Pancreas (tissue), 10 donors: ENCODE measurements around the gene CDK5R1. TPM values are rescaled to one million over a fixed set of nuclear protein-coding genes. Genes with fewer than 3 reads are reported as not detected.

Experiments used
- ATAC-seq, 4 donors: fragments of 200-7000 bp; cut with Tn5 transposase; one replicate each; pipeline versions ENCODE4 v1.8.0 to v1.9.1; 2020; ENCODE audit warnings: mild to moderate bottlenecking in 4 of 4, moderate library complexity in 4 of 4
- DNase-seq, 6 donors: peaks; one replicate each; pipeline ENCODE4 v3.0.0-alpha.2; 2020
- FAIRE-seq: peaks from 2 replicates; lab custom pipeline; 2012; peaks lifted over from hg19 to GRCh38; lab: Jason Lieb, UNC
- H3K27ac ChIP-seq, 4 donors: fragments of 200-600 bp; sonication (generic); 1 replicate in 3 of 4; 2 replicates in 1 of 4; pipeline versions ENCODE4 v1.5.0 to v1.8.0; 2020
- H3K27me3 ChIP-seq, 4 donors: fragments of 200-600 bp; one replicate each; pipeline ENCODE4 v1.8.0; 2021
- H3K36me3 ChIP-seq, 3 donors: fragments of 200-600 bp; sonication (generic) in 1 of 3; one replicate each; pipeline versions ENCODE4 v1.5.0 to v1.8.0; 2020 to 2021
- H3K4me1 ChIP-seq, 3 donors: fragments of 200-600 bp; one replicate each; pipeline ENCODE4 v1.8.0; 2021
- H3K4me3 ChIP-seq, 4 donors: fragments of 200-600 bp; sonication (generic) in 2 of 4; one replicate each; pipeline versions ENCODE4 v1.5.0 to v1.8.0; 2020 to 2021
- H3K9me3 ChIP-seq, 4 donors: fragments of 200-600 bp; one replicate each; pipeline ENCODE4 v1.8.0; 2021
- CTCF ChIP-seq, 4 donors: fragments of 200-600 bp; sonication (generic) in 3 of 4; IDR thresholded peaks; one replicate each; pipeline versions ENCODE4 v1.5.0 to v1.8.0; 2021; ENCODE audit warnings: antibody characterized with exemption in 4 of 4
- WGBS, 2 donors: extraction: QIAGEN DNeasy Blood & Tissue Kit; methylation state at CpG; one replicate each; pipeline ENCODE4 v1.1.7; 2013; 5-methylcytosine and 5-hydroxymethylcytosine counted together
- intact Hi-C, 3 donors: fragments of 100-400 bp; cut with DNase I; formaldehyde crosslinking; loops; one replicate each; pipeline versions ENCODE4 v1.11.1 to v1.14.2; 2022
- polyA plus RNA-seq, 2 donors: library from polyadenylated mRNA; stranded (reverse); fragments of 200-250 nt; gene quantifications; one replicate each; pipeline ENCODE4 v1.2.3, GENCODE V29; 2013
- total RNA-seq, 6 donors: library from RNA; stranded (reverse); fragmentation: NEBNext Ultra II Directional in 4 of 6; extraction: Animal tissue kit (Norgen Biotek cat#: 25700) in 4 of 6; gene quantifications; one replicate each; pipeline versions ENCODE4 v1.2.1 to v1.2.4, GENCODE V29; 2021 to 2023
- donor health status: healthy with polysubstance abuse.
- donor health status: DM: no; HTN: no; CAD: no; lungs with moderate emphysema.
- donor health status: DM: no; HTN: no; CAD: no.
- donor health status: control.
- donor health status: control.
- donor health status: Bipolar disorder and iron deficiency.
- donor health status: DM: yes; HTN: yes; CAD: no.
- donor health status: DM: no; HTN: no; CAD: no.
- donor health status: DM: no; HTN: no; CAD: no.
- donor health status: DM: yes; HTN: yes; CAD: no.

CDK5R1 gene
- 1 to 10 TPM in 2 of 6 donors, under 1 TPM in 4; 0.46 to 1.7 (median 0.88) TPM for total RNA-seq
- polyA plus RNA-seq: 1 to 10 TPM; 1.5 to 5.1 TPM

- FAIRE-seq: no peak
- no peak for TF ChIP-seq CTCF (IDR thresholded peaks at IDR 0.05)
- ATAC-seq: peak; percentile 50 to 72 (median 58)
- Histone ChIP-seq H3K9me3 (no peaks in the 10 kb centered on the region), H3K27ac (peak within 1 kb of the TSS; percentile 42 to 62 (median 58)), H3K4me1 (peaks cover 0 to 10% (median 7%) of the 10 kb centered on the region in 3 donors), H3K27me3 (no peaks in the 10 kb centered on the region), H3K36me3 (peaks cover 0 to 2% (median 0%) of the 10 kb centered on the region in 3 donors), H3K4me3 (peak within 1 kb of the TSS; percentile 28 to 61 (median 51))
- DNase-seq: peak; percentile 64 to 87 (median 76)
- 0 to 1% methylated on average over 20 to 135 of the region's 135 CpGs for WGBS, 2 donors
- intact Hi-C loops: loop anchor here in 1 of 3 donors (10.0 kb wide), 1 partner anchor 268 kb away; no protein-coding TSS in a partner anchor
Measured at GRCh38 chr17:32486701-32487472, at the start of gene CDK5R1. Gene CDK5R1 (plus strand): TSS chr17:32486993. CDS start chr17:32487621, 628 bp downstream.

- 67 to 76% methylated on average over 5 of the region's 5 CpGs for WGBS, 2 donors
- FAIRE-seq: no peak
- no peak overlapping the region for H3K4me3 ChIP-seq
- TF ChIP-seq CTCF (IDR thresholded peaks at IDR 0.05): no peak
- ATAC-seq: no peak
- H3K9me3 ChIP-seq: no peaks in the 10 kb centered on the region
- H3K4me1 ChIP-seq: peaks cover 1 to 4% (median 3%) of the 10 kb centered on the region in 3 donors
- H3K27ac ChIP-seq: no peak overlapping the region
- H3K27me3 ChIP-seq: no peaks in the 10 kb centered on the region
- no peak for DNase-seq
- intact Hi-C loops: no loop called here
- no peaks in the 10 kb centered on the region for H3K36me3 ChIP-seq
Measured at GRCh38 chr17:32440722-32441121, 46.1 kb upstream of the CDK5R1 start.

GRCh38 chr17:32441886-32442285 lies 44.9 kb upstream of the CDK5R1 start:
- Histone ChIP-seq H3K27ac (no peak overlapping the region), H3K36me3 (no peaks in the 10 kb centered on the region), H3K4me1 (peaks cover 6 to 16% (median 10%) of the 10 kb centered on the region in 3 donors), H3K9me3 (no peaks in the 10 kb centered on the region), H3K4me3 (no peak overlapping the region), H3K27me3 (no peaks in the 10 kb centered on the region)
- 43 to 44% methylated on average over 2 of the region's 2 CpGs for WGBS, 2 donors
- intact Hi-C loops: no loop called here
- ATAC-seq: no peak
- no peak for FAIRE-seq
- TF ChIP-seq CTCF (IDR thresholded peaks at IDR 0.05): no peak
- no peak for DNase-seq

- 3 to 4% methylated on average over 29 of the region's 29 CpGs for WGBS, 2 donors
- no peaks in the 10 kb centered on the region for H3K9me3 ChIP-seq
- peak overlapping the region; percentile 94 to 97 (median 96) for H3K4me3 ChIP-seq
- peaks cover 6 to 19% (median 10%) of the 10 kb centered on the region in 3 donors for H3K4me1 ChIP-seq
- no peak for TF ChIP-seq CTCF (IDR thresholded peaks at IDR 0.05)
- no peaks in the 10 kb centered on the region for H3K27me3 ChIP-seq
- intact Hi-C loops: no loop called here
- DNase-seq (no peak), ATAC-seq (peak in 3 of 4 donors; percentile 5 to 12 (median 11)), FAIRE-seq (no peak)
- no peaks in the 10 kb centered on the region for H3K36me3 ChIP-seq
- no peak overlapping the region for H3K27ac ChIP-seq
Measured at GRCh38 chr17:32443827-32444300, 42.9 kb upstream of the CDK5R1 start.
